ENCODE results near the gene ENTHD1. TPM values are rescaled to one million over a fixed set of nuclear protein-coding genes. Genes with fewer than 3 reads are reported as not detected.

Gene ENTHD1
- total and polyA plus RNA-seq, 2 of the 4 experiments (the other 2 are of a cell fraction) = not detected

DNA sequence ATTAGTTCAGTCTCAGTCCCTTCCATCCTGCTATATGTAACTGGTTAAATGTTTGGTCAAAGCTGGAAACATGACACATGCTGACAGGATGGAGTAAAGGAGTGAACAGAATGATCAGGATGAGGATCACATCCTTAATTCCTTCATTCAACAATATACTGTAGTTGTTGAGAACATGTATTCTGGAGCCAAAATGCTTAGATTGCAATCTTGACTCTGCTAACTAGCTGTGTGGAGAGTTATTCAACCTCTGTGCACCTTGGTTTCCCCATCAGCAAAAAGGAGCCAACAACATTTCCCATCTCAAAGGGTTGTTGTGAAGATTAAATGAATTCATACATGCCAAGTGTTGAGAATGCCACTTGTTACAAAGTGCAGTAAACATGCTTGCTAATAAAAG lies 12.8 kb downstream of the ENTHD1 start:
- intact Hi-C loops (cut with micrococcal nuclease) = loop anchor here (10.0 kb wide), 1 partner anchor 116 kb away; no protein-coding TSS in a partner anchor
- no peak overlapping the region for H2BK120ac ChIP-seq (ENCODE audit: low read depth, low read length)
- H3K56ac ChIP-seq (ENCODE audit: extremely low read depth, insufficient read depth, low read length) = no peak overlapping the region
- H3K27ac ChIP-seq (ENCODE audit: insufficient read depth, low read length) = no peak overlapping the region
- POLR2A ChIA-PET (ENCODE audit: unreplicated experiment) = no interaction called here
- no peak overlapping the region for H2AFZ ChIP-seq (replicated peaks; ENCODE audit: low read length, poor library complexity)
- no peak overlapping the region for H3K9ac ChIP-seq (ENCODE audit: low read depth, low read length)
- no peak overlapping the region for H2BK20ac ChIP-seq (ENCODE audit: low read depth, low read length)
- no peak overlapping the region for H2AK9ac ChIP-seq (replicated peaks; ENCODE audit: low read depth, low read length, poor library complexity)
- peaks cover 20% of the 10 kb centered on the region for H3K27me3 ChIP-seq (ENCODE audit: control insufficient read depth, insufficient read depth, low read length)
- no peak overlapping the region for H4K91ac ChIP-seq (ENCODE audit: insufficient read depth, low read depth, low read length)
- no peaks in the 10 kb centered on the region for H3K79me1 ChIP-seq (ENCODE audit: low read depth in 1 of 2, low read length in 2 of 2)
- H4K5ac ChIP-seq (ENCODE audit: low read depth, low read length) = no peak overlapping the region
- H3K14ac ChIP-seq (replicated peaks; ENCODE audit: low read depth, low read length) = no peak overlapping the region
- dilution Hi-C loops (cut with HindIII; ENCODE audit: low sequenced_read_pairs, unreplicated experiment) = no loop called here
- no peak for TF ChIP-seq RCOR1 (IDR thresholded peaks at IDR 0.05; ENCODE audit: insufficient replicate concordance, low read length)
- TF ChIP-seq RFX5 (IDR thresholded peaks at IDR 0.05; ENCODE audit: low read depth, low read length) = no peak
- TF ChIP-seq NFE2L2 (IDR thresholded peaks at IDR 0.05; ENCODE audit: low read depth, low read length) = no peak
- no peak for TF ChIP-seq FOS (IDR thresholded peaks at IDR 0.05; ENCODE audit: low read depth, low read length)
- TF ChIP-seq MXI1 (IDR thresholded peaks at IDR 0.05; ENCODE audit: borderline replicate concordance, low read depth, low read length) = no peak
- no peak for TF ChIP-seq CHD1 (IDR thresholded peaks at IDR 0.05; ENCODE audit: low read depth, low read length)
- no peak for TF ChIP-seq CTCF (conservative IDR thresholded peaks at IDR 0.05; ENCODE audit: low read depth, low read length)
- no peak for TF ChIP-seq POLR2A (IDR thresholded peaks at IDR 0.05; ENCODE audit: low read depth, low read length)
- TF ChIP-seq RAD21 (IDR thresholded peaks at IDR 0.05; ENCODE audit: low read length) = no peak
- TF ChIP-seq, protein P1, sequence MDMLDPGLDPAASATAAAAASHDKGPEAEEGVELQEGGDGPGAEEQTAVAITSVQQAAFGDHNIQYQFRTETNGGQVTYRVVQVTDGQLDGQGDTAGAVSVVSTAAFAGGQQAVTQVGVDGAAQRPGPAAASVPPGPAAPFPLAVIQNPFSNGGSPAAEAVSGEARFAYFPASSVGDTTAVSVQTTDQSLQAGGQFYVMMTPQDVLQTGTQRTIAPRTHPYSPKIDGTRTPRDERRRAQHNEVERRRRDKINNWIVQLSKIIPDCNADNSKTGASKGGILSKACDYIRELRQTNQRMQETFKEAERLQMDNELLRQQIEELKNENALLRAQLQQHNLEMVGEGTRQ (IDR thresholded peaks at IDR 0.05; ENCODE audit: low read depth, low read length) = no peak
- no peak for TF ChIP-seq SMC3 (IDR thresholded peaks at IDR 0.05; ENCODE audit: low read depth, low read length)
- no peak for TF ChIP-seq BHLHE40 (IDR thresholded peaks at IDR 0.05; ENCODE audit: low read depth, low read length)
- H2BK15ac ChIP-seq (ENCODE audit: low read depth, low read length) = no peak overlapping the region
- peaks cover 1% of the 10 kb centered on the region; the same call in 1 of the 2 replicates for H3K9me3 ChIP-seq (ENCODE audit: control insufficient read depth, insufficient read depth, low read length)
- CTCF ChIA-PET = no interaction called here
- in situ Hi-C loops (cut with MboI; ENCODE audit: low sequenced_read_pairs) = no loop called here
- H3K23ac ChIP-seq (ENCODE audit: low read depth, low read length) = no peak overlapping the region
- no peaks in the 10 kb centered on the region for H3K9me1 ChIP-seq (ENCODE audit: insufficient read depth, low read length)
- H3K4ac ChIP-seq (ENCODE audit: low read depth, low read length) = no peak overlapping the region
- DNase-seq (no peak), ATAC-seq (ENCODE audit: low read depth) (no peak)
- no peaks in the 10 kb centered on the region for H3K4me1 ChIP-seq (ENCODE audit: control insufficient read depth, insufficient read depth, low read length)
- no peak overlapping the region for H3K4me2 ChIP-seq (ENCODE audit: low read depth, low read length)
- H2BK5ac ChIP-seq (ENCODE audit: low read depth, low read length, poor library complexity, severe bottlenecking) = no peak overlapping the region
- H3K4me3 ChIP-seq (ENCODE audit: insufficient read depth, low read depth, low read length) = no peak overlapping the region
- H2AK5ac ChIP-seq (ENCODE audit: low read depth, low read length) = no peak overlapping the region
- no peak overlapping the region for H4K8ac ChIP-seq (ENCODE audit: low read depth in 2 of 2, low read length in 2 of 2)
- BruUV-seq (replicated peaks) = no TSS peak
- H3K18ac ChIP-seq (ENCODE audit: low read depth, low read length) = no peak overlapping the region
- no peaks in the 10 kb centered on the region for H4K20me1 ChIP-seq (ENCODE audit: insufficient read depth, low read length)
- H3K36me3 ChIP-seq (ENCODE audit: control insufficient read depth, insufficient read depth, low read length) = no peaks in the 10 kb centered on the region
